Lower leg skin (tissue), 3 donors: ENCODE data around the gene ZGRF1.

Experiments used
- POLR2A ChIP-seq, 2 donors: fragments of 450-650 bp; IDR thresholded peaks; one replicate each; pipeline ENCODE4 v1.6.1; 2016 to 2017; ENCODE audit warnings: antibody characterized with exemption in 2 of 2, mild to moderate bottlenecking in 1 of 2, moderate library complexity in 1 of 2
- TF ChIP-seq, protein P1 (sequence below), 3 donors: fragments of 450-650 bp; IDR thresholded peaks; one replicate each; pipeline ENCODE4 v1.5.1; 2016; ENCODE audit warnings: antibody characterized with exemption in 3 of 3, mild to moderate bottlenecking in 3 of 3, moderate library complexity in 2 of 3

DNA sequence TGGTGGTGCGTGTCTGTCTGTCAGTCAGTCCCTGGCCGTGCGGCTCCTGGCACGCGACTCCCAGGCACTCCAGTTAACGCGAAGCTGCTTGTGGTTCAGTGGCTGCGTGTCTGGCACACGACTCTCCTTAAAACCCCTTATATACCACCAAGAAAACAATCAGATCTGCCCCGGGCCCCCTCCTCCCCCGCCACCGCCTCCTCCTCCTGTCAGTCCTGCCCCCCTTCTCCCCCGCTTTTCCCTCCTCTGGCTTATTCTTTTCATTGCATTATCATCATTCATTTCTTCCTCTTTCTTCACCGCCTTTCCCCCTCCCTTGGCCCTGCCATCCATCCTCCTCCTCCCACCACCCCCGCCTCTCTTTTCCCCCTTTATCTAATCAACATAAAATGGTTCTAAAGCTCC lies 120.6 kb downstream of the ZGRF1 start, which contains the start of gene NEUROG2:
- TF ChIP-seq, protein P1, sequence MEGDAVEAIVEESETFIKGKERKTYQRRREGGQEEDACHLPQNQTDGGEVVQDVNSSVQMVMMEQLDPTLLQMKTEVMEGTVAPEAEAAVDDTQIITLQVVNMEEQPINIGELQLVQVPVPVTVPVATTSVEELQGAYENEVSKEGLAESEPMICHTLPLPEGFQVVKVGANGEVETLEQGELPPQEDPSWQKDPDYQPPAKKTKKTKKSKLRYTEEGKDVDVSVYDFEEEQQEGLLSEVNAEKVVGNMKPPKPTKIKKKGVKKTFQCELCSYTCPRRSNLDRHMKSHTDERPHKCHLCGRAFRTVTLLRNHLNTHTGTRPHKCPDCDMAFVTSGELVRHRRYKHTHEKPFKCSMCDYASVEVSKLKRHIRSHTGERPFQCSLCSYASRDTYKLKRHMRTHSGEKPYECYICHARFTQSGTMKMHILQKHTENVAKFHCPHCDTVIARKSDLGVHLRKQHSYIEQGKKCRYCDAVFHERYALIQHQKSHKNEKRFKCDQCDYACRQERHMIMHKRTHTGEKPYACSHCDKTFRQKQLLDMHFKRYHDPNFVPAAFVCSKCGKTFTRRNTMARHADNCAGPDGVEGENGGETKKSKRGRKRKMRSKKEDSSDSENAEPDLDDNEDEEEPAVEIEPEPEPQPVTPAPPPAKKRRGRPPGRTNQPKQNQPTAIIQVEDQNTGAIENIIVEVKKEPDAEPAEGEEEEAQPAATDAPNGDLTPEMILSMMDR (IDR thresholded peaks at IDR 0.05) = no peak
- no peak for TF ChIP-seq POLR2A (IDR thresholded peaks at IDR 0.05)
